NCI-H2081 treated with DMSO at 0.1 percent for 48 hours (cell line): ENCODE data around the gene NDRG2.

Experiments used
- DNase-seq: peaks from one replicate; lab custom pipeline; 2025; lab: John Stamatoyannopoulos, UW

Gene NDRG2

GRCh38 chr14:21033133-21033698, 8.4 kb upstream of the NDRG2 start:
- no peak for DNase-seq

- no peak for DNase-seq
These were observed 7.7 kb upstream of the NDRG2 start for GRCh38 chr14:21032326-21033132.

- no peak for DNase-seq
These were observed 5.7 kb upstream of the NDRG2 start for GRCh38 chr14:21030531-21030930.

- no peak for DNase-seq
These were observed 5.1 kb upstream of the NDRG2 start, which contains the start of gene TPPP2 for GRCh38 chr14:21029917-21030316. TSS of gene TPPP2 (plus strand) at chr14:21030217. CDS start at chr14:21030582, 365 bp downstream.

GRCh38 chr14:21026988-21027315, 2.1 kb upstream of the NDRG2 start:
- DNase-seq, result no peak

- no peak for DNase-seq
These were observed 1.6 kb upstream of the NDRG2 start for GRCh38 chr14:21026274-21026987.

- no peak for DNase-seq
These were observed 761 bp upstream of the NDRG2 start for GRCh38 chr14:21025371-21026273.

- no peak for DNase-seq
These were observed 860 bp downstream of the NDRG2 start for GRCh38 chr14:21023817-21024584.

- DNase-seq, result no peak
These were observed 1.7 kb downstream of the NDRG2 start for GRCh38 chr14:21023174-21023573.

- DNase-seq, result no peak
These were observed 2.2 kb downstream of the NDRG2 start for GRCh38 chr14:21022686-21023085.

GRCh38 chr14:21020977-21021545, 3.8 kb downstream of the NDRG2 start:
- no peak for DNase-seq

- DNase-seq, result no peak
These were observed 5.5 kb downstream of the NDRG2 start for GRCh38 chr14:21019366-21019765.

GRCh38 chr14:21018781-21019180, 6.1 kb downstream of the NDRG2 start:
- DNase-seq, result no peak

- DNase-seq, result no peak
These were observed 6.6 kb downstream of the NDRG2 start for GRCh38 chr14:21018286-21018685.

GRCh38 chr14:21017528-21018245, 7.2 kb downstream of the NDRG2 start:
- no peak for DNase-seq

- DNase-seq, result no peak
These were observed 8.3 kb downstream of the NDRG2 start for GRCh38 chr14:21016413-21017190.

- DNase-seq, result no peak
These were observed 9.5 kb downstream of the NDRG2 start for GRCh38 chr14:21015312-21015711.

- DNase-seq, result peak; percentile 42
These were observed 10.1 kb downstream of the NDRG2 start for GRCh38 chr14:21014761-21015190.

GRCh38 chr14:21011136-21011535, 13.7 kb downstream of the NDRG2 start:
- DNase-seq, result no peak
